Endothelial cell of umbilical vein (primary cell): ENCODE measurements around the gene NDST3. TPM values are rescaled to one million over a fixed set of nuclear protein-coding genes. Genes with fewer than 3 reads are reported as not detected.

Experiments used
- BruUV-seq: library from RNA; stranded (reverse); fragments of 400-500 nt; replicated peaks from 2 replicates; lab custom pipeline; 2021; lab: Mats Ljungman, UMichigan
- CTCF ChIA-PET: fragments of 300-600, 350-600 bp; sonication (Branson Sonifier 250); formaldehyde crosslinking; loops from one replicate; lab custom pipeline; 2021; ENCODE audit warnings: antibody characterized with exemption, inconsistent platforms; lab: Charles Lee
- POLR2A ChIA-PET: fragments of 300-600, 350-600 bp; sonication (Branson Sonifier 250); formaldehyde crosslinking; loops from one replicate; lab custom pipeline; 2021; ENCODE audit warnings: antibody characterized with exemption, inconsistent platforms; lab: Charles Lee
- DNase-seq: peaks from one replicate; pipeline ENCODE4 v3.0.0-alpha.2; 2011; ENCODE audit warnings: low read depth, low spot score
- FAIRE-seq: peaks from 2 replicates; lab custom pipeline; 2011; peaks lifted over from hg19 to GRCh38; lab: Jason Lieb, UNC
- H2AFZ ChIP-seq: 2 replicates; pipeline ENCODE4 v1.6.0; 2012; ENCODE audit warnings: low read depth, low read length, control low read depth, inconsistent platforms
- H3K27ac ChIP-seq: 2 replicates; pipeline ENCODE4 v1.5.1; 2011; ENCODE audit warnings: low read depth, mild to moderate bottlenecking, control low read depth, low read length, moderate library complexity; ENCODE audit not compliant: insufficient read depth
- H3K27me3 ChIP-seq, 2 experiments: 2 replicates each; pipeline versions ENCODE4 v1.6.0 to v1.6.1; 2011; ENCODE audit warnings: low read length in 2 of 2, mixed read lengths in 1 of 2; ENCODE audit not compliant: control insufficient read depth in 2 of 2, insufficient read depth in 2 of 2
- H3K36me3 ChIP-seq, 2 experiments: 2 replicates in 1 of 2; 3 replicates in 1 of 2; pipeline ENCODE4 v1.5.1; 2011; ENCODE audit warnings: low read length in 2 of 2, mild to moderate bottlenecking in 1 of 2, moderate library complexity in 1 of 2; ENCODE audit not compliant: control insufficient read depth in 2 of 2, insufficient read depth in 2 of 2; ENCODE audit errors: extremely low read depth in 1 of 2
- H3K4me1 ChIP-seq: 3 replicates; pipeline ENCODE4 v1.5.1; 2011; ENCODE audit warnings: mild to moderate bottlenecking, low read length; ENCODE audit not compliant: control insufficient read depth, insufficient read depth; ENCODE audit errors: extremely low read depth
- H3K4me2 ChIP-seq: 2 replicates; pipeline ENCODE4 v1.6.1; 2011; ENCODE audit warnings: low read length, control low read depth, mixed read lengths; ENCODE audit not compliant: insufficient read depth
- H3K4me3 ChIP-seq, 3 experiments: fragments of 200-600 bp in 1 of 3; sonication (generic), shearing (Covaris generic) in 1 of 3; replicated peaks in 1 of 3; 2 replicates each; pipeline ENCODE4 v1.5.1; 2011 to 2016; ENCODE audit warnings: control low read depth in 3 of 3, low read length in 3 of 3, mild to moderate bottlenecking in 2 of 3, inconsistent platforms in 1 of 3, low read depth in 1 of 3, moderate library complexity in 1 of 3; ENCODE audit not compliant: insufficient read depth in 1 of 3
- H3K79me2 ChIP-seq: 2 replicates; pipeline ENCODE4 v1.6.0; 2012; ENCODE audit warnings: low read length, inconsistent platforms; ENCODE audit not compliant: control insufficient read depth, insufficient read depth
- H3K9ac ChIP-seq: replicated peaks from 2 replicates; pipeline ENCODE3; 2011; ENCODE audit warnings: low read length, control low read depth; ENCODE audit not compliant: insufficient read depth; ENCODE audit errors: extremely low read depth
- H3K9me1 ChIP-seq: replicated peaks from 3 replicates; pipeline ENCODE4 v1.6.0; 2011; ENCODE audit warnings: mild to moderate bottlenecking, low read length; ENCODE audit not compliant: control insufficient read depth, insufficient read depth; ENCODE audit errors: extremely low read depth
- H3K9me3 ChIP-seq: replicated peaks from 2 replicates; pipeline ENCODE4 v1.5.1; 2012; ENCODE audit warnings: low read length, inconsistent platforms; ENCODE audit not compliant: control insufficient read depth, insufficient read depth
- H4K20me1 ChIP-seq: replicated peaks from 2 replicates; pipeline ENCODE3; 2011; ENCODE audit warnings: mild to moderate bottlenecking, low read length; ENCODE audit not compliant: control insufficient read depth, insufficient read depth; ENCODE audit errors: extremely low read depth
- EZH2 ChIP-seq: IDR thresholded peaks from 2 replicates; pipeline ENCODE4 v1.6.1; 2012; ENCODE audit warnings: borderline replicate concordance, low read depth, mild to moderate bottlenecking, moderate library complexity, low read length, inconsistent platforms; ENCODE audit not compliant: severe bottlenecking
- FOS ChIP-seq: IDR thresholded peaks from 2 replicates; pipeline ENCODE4 v1.6.1; 2011; ENCODE audit warnings: mild to moderate bottlenecking, low read length, moderate library complexity, borderline replicate concordance; ENCODE audit not compliant: insufficient read depth
- GATA2 ChIP-seq: IDR thresholded peaks from 2 replicates; pipeline ENCODE4 v1.7.0; 2011; ENCODE audit warnings: low read depth, mild to moderate bottlenecking, moderate library complexity, mixed read lengths, low read length; ENCODE audit not compliant: insufficient read length, insufficient read depth
- JUN ChIP-seq: IDR thresholded peaks from 2 replicates; pipeline ENCODE4 v1.6.1; 2011; ENCODE audit warnings: borderline replicate concordance, low read depth; ENCODE audit not compliant: insufficient read length, insufficient read depth
- MAX ChIP-seq: IDR thresholded peaks from 2 replicates; pipeline ENCODE4 v1.6.1; 2011; ENCODE audit not compliant: insufficient read depth, insufficient read length
- MYC ChIP-seq: IDR thresholded peaks from one replicate; pipeline ENCODE4 v1.6.1; 2011; ENCODE audit warnings: mild to moderate bottlenecking, low read depth, low read length
- POLR2A ChIP-seq: IDR thresholded peaks from 2 replicates; pipeline ENCODE4 v1.6.1; 2012; ENCODE audit warnings: low read depth, mild to moderate bottlenecking, control low read depth, low read length
- POLR2AphosphoS5 ChIP-seq: IDR thresholded peaks from 2 replicates; pipeline ENCODE4 v1.6.1; 2012; ENCODE audit warnings: low read depth, mild to moderate bottlenecking, control low read depth, low read length, moderate library complexity; ENCODE audit not compliant: insufficient read depth
- dilution Hi-C: fragments of 300-500 bp; cut with MboI; formaldehyde crosslinking; loops from one replicate; pipeline ENCODE4 v1.15.0; 2019; ENCODE audit warnings: low sequenced_read_pairs; ENCODE audit not compliant: extremely low pct_ligation_motif_present
- intact Hi-C: fragments of 100-400 bp; cut with micrococcal nuclease; formaldehyde crosslinking; loops from one replicate; pipeline ENCODE4 v1.10.0; 2022
- polyA plus RNA-seq, 4 experiments: library from polyadenylated mRNA; depleted of rRNA in 3 of 4; stranded (reverse) in 3 of 4; unstranded in 1 of 4; fragments of >200 nt; gene quantifications; 2 replicates each; pipeline versions ENCODE4 v1.2.1 to v1.2.3, GENCODE V29; 2011 to 2012; ENCODE audit warnings: missing spikeins in 1 of 4
- total RNA-seq: library from RNA; stranded (reverse); gene quantifications from 2 replicates; pipeline ENCODE4 v1.2.3, GENCODE V29; 2021
- TF ChIP-seq, protein P1 (sequence below), 2 donors: IDR thresholded peaks; 1 replicate in 1 of 2; 2 replicates in 1 of 2; pipeline ENCODE4 v1.5.1; 2011; ENCODE audit warnings: low read length in 2 of 2, mild to moderate bottlenecking in 2 of 2, moderate library complexity in 2 of 2, control low read depth in 1 of 2, inconsistent platforms in 1 of 2, low read depth in 1 of 2; ENCODE audit not compliant: insufficient read depth in 1 of 2; ENCODE audit errors: extremely low read depth in 1 of 2

NDST3 gene
- total and polyA plus RNA-seq, 2 donors (not counting 3 experiments of a cell fraction or from before 2014, with no cell fraction given), result 0.04 TPM; not detected in 1

- H3K4me3 ChIP-seq, result no peak overlapping the region
Observed at GRCh38 chr4:118102195-118102594, 67.9 kb downstream of the NDST3 start.

More at GRCh38 chr4:118102195-118102594, 67.9 kb downstream of the NDST3 start:
- Histone ChIP-seq H3K4me2 (no peak overlapping the region), H2AFZ (no peak overlapping the region), H3K27me3 (no peaks in the 10 kb centered on the region), H3K9ac (no peak overlapping the region), H3K4me1 (no peaks in the 10 kb centered on the region), H4K20me1 (no peaks in the 10 kb centered on the region), H3K27ac (no peak overlapping the region), H3K9me1 (no peaks in the 10 kb centered on the region), H3K9me3 (no peaks in the 10 kb centered on the region), H3K36me3 (no peaks in the 10 kb centered on the region), H3K79me2 (no peaks in the 10 kb centered on the region)
- POLR2A ChIA-PET, result no interaction called here
- TF ChIP-seq, protein P1, sequence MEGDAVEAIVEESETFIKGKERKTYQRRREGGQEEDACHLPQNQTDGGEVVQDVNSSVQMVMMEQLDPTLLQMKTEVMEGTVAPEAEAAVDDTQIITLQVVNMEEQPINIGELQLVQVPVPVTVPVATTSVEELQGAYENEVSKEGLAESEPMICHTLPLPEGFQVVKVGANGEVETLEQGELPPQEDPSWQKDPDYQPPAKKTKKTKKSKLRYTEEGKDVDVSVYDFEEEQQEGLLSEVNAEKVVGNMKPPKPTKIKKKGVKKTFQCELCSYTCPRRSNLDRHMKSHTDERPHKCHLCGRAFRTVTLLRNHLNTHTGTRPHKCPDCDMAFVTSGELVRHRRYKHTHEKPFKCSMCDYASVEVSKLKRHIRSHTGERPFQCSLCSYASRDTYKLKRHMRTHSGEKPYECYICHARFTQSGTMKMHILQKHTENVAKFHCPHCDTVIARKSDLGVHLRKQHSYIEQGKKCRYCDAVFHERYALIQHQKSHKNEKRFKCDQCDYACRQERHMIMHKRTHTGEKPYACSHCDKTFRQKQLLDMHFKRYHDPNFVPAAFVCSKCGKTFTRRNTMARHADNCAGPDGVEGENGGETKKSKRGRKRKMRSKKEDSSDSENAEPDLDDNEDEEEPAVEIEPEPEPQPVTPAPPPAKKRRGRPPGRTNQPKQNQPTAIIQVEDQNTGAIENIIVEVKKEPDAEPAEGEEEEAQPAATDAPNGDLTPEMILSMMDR (IDR thresholded peaks at IDR 0.05; ENCODE audit: extremely low read depth in 1 of 2, insufficient read depth in 1 of 2, low read depth in 1 of 2, low read length in 2 of 2), result no peak
- TF ChIP-seq FOS, result no peak
- no peak for TF ChIP-seq MAX
- TF ChIP-seq GATA2, result no peak
- TF ChIP-seq EZH2, result no peak
- no peak for TF ChIP-seq POLR2AphosphoS5
- no peak for TF ChIP-seq JUN
- TF ChIP-seq POLR2A, result no peak
- no peak for TF ChIP-seq MYC
- DNase-seq, result no peak
- intact Hi-C loops, result no loop called here
- no TSS peak for BruUV-seq
- no peak for FAIRE-seq
- dilution Hi-C loops, result no loop called here
- CTCF ChIA-PET, result no interaction called here
